Suprapubic skin (tissue), 4 donors: Measurements from ENCODE around the gene EXOC2.

Experiments used
- EP300 ChIP-seq: sonication (generic); formaldehyde crosslinking; IDR thresholded peaks from one replicate; pipeline ENCODE4 v1.6.1; 2017; ENCODE audit warnings: antibody characterized with exemption
- POLR2A ChIP-seq, 2 donors: fragments of 450-650 bp; IDR thresholded peaks; one replicate each; pipeline ENCODE4 v1.6.1; 2017; ENCODE audit warnings: antibody characterized with exemption in 2 of 2, mild to moderate bottlenecking in 2 of 2, moderate library complexity in 2 of 2
- POLR2AphosphoS5 ChIP-seq, 3 donors: sonication (generic); formaldehyde crosslinking; IDR thresholded peaks; one replicate each; pipeline ENCODE4 v1.6.1; 2017; ENCODE audit warnings: antibody characterized with exemption in 3 of 3
- TF ChIP-seq, protein P1 (sequence below), 2 donors: fragments of 200-600 bp in 1 of 2; fragments of 450-650 bp in 1 of 2; sonication (generic) in 1 of 2; IDR thresholded peaks; one replicate each; pipeline ENCODE4 v1.5.1; 2016 to 2019; ENCODE audit warnings: antibody characterized with exemption in 2 of 2, mild to moderate bottlenecking in 1 of 2, moderate library complexity in 1 of 2

DNA sequence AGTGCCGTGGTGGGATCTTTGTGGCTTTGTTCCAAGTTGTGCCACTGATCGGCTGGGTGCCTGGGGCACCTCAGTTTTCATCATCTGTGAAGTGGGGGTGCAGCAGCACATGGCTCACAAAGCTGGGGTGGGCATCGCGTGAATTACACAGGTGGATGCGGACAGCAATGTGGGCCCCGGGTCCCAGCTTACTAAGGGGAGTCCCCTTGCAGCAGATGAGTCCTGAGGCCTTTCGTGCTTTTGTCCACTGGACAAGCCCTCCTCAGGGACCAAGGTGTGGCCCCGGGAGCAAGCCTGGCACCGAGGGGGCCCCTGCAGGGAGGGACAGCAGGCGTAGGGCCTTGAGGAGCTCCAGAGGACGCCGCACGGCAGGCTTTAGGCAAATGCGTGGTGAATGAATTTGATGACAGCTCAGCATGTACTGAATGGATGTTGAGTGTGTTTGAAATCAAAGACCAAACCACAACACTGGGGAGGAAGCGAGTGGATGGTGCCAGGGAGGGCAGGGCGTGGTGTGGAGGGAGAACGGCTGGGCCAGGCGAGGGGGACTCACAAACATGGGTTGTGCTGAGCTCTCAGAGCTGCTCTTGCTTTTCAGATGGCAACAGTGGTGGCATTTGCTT lies 248.2 kb downstream of the EXOC2 start:
- TF ChIP-seq, protein P1, sequence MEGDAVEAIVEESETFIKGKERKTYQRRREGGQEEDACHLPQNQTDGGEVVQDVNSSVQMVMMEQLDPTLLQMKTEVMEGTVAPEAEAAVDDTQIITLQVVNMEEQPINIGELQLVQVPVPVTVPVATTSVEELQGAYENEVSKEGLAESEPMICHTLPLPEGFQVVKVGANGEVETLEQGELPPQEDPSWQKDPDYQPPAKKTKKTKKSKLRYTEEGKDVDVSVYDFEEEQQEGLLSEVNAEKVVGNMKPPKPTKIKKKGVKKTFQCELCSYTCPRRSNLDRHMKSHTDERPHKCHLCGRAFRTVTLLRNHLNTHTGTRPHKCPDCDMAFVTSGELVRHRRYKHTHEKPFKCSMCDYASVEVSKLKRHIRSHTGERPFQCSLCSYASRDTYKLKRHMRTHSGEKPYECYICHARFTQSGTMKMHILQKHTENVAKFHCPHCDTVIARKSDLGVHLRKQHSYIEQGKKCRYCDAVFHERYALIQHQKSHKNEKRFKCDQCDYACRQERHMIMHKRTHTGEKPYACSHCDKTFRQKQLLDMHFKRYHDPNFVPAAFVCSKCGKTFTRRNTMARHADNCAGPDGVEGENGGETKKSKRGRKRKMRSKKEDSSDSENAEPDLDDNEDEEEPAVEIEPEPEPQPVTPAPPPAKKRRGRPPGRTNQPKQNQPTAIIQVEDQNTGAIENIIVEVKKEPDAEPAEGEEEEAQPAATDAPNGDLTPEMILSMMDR (IDR thresholded peaks at IDR 0.05): no peak
- TF ChIP-seq POLR2AphosphoS5 (IDR thresholded peaks at IDR 0.05) (no peak), EP300 (no peak), POLR2A (IDR thresholded peaks at IDR 0.05) (no peak)
